Measurements from ENCODE around the gene RTL10.
A peak's percentile ranks its signal among the peaks of the same experiment; 100 is the strongest.

Gene RTL10

GRCh38 chr22:19859861-19860510 lies 5.3 kb upstream of the RTL10 start:
- DNase-seq: no peak

GRCh38 chr22:19857382-19857781 lies 2.7 kb upstream of the RTL10 start:
- DNase-seq: no peak

- DNase-seq: peak; percentile 88
Measured at GRCh38 chr22:19855504-19856409, 1.1 kb upstream of the RTL10 start.

GRCh38 chr22:19853879-19854777 lies 546 bp downstream of the RTL10 start:
- DNase-seq: no peak

- DNase-seq: no peak
Measured at GRCh38 chr22:19853058-19853878, 1.4 kb downstream of the RTL10 start.

GRCh38 chr22:19852177-19852781 lies 2.4 kb downstream of the RTL10 start:
- no peak for DNase-seq

GRCh38 chr22:19851291-19852176 lies 3.1 kb downstream of the RTL10 start:
- no peak for DNase-seq

- DNase-seq: no peak
Measured at GRCh38 chr22:19850763-19851109, 3.9 kb downstream of the RTL10 start.

- DNase-seq: no peak
Measured at GRCh38 chr22:19849835-19850762, 4.6 kb downstream of the RTL10 start.

GRCh38 chr22:19848298-19849224 lies 6.1 kb downstream of the RTL10 start:
- no peak for DNase-seq

GRCh38 chr22:19847345-19847632 lies 7.4 kb downstream of the RTL10 start:
- no peak for DNase-seq

GRCh38 chr22:19846620-19847344 lies 7.9 kb downstream of the RTL10 start:
- DNase-seq: no peak

- DNase-seq: no peak
Measured at GRCh38 chr22:19845054-19845722, 9.5 kb downstream of the RTL10 start.

GRCh38 chr22:19844377-19845053 lies 10.2 kb downstream of the RTL10 start:
- DNase-seq: no peak

GRCh38 chr22:19843857-19844376 lies 10.8 kb downstream of the RTL10 start:
- no peak for DNase-seq

GRCh38 chr22:19843107-19843856 lies 11.4 kb downstream of the RTL10 start:
- DNase-seq: no peak
